ENCODE measurements around the gene CLK4.

CLK4 gene

GRCh38 chr5:178630475-178630930, 3.7 kb upstream of the CLK4 start:
- no peak overlapping the region for H3K27ac ChIP-seq (ENCODE audit: low read depth, low read length)
- no peak overlapping the region for H3K9ac ChIP-seq (ENCODE audit: low read length)
- H3K4me3 ChIP-seq (ENCODE audit: low read length) = no peak overlapping the region
- H3K36me3 ChIP-seq (ENCODE audit: control insufficient read depth, insufficient read depth, low read length) = no peaks in the 10 kb centered on the region
- H3K27me3 ChIP-seq (ENCODE audit: control insufficient read depth, insufficient read depth, low read length) = no peaks in the 10 kb centered on the region
- no peaks in the 10 kb centered on the region for H3K4me1 ChIP-seq (ENCODE audit: control insufficient read depth, insufficient read depth, low read length)

GRCh38 chr5:178627259-178627598, 379 bp upstream of the CLK4 start:
- Histone ChIP-seq H3K36me3 (ENCODE audit: control insufficient read depth, insufficient read depth, low read length) (peaks cover 2% of the 10 kb centered on the region), H3K27me3 (ENCODE audit: control insufficient read depth, insufficient read depth, low read length) (no peaks in the 10 kb centered on the region), H3K4me3 (ENCODE audit: low read length) (peak overlapping the region; percentile 67), H3K27ac (ENCODE audit: low read depth, low read length) (peak overlapping the region; percentile 71), H3K9ac (ENCODE audit: low read length) (no peak overlapping the region), H3K4me1 (ENCODE audit: control insufficient read depth, insufficient read depth, low read length) (peaks cover 17% of the 10 kb centered on the region)

GRCh38 chr5:178625679-178626483, 969 bp downstream of the CLK4 start:
- Histone ChIP-seq H3K27ac (ENCODE audit: low read depth, low read length) (peak overlapping the region; percentile 97), H3K36me3 (ENCODE audit: control insufficient read depth, insufficient read depth, low read length) (peaks cover 5% of the 10 kb centered on the region), H3K4me1 (ENCODE audit: control insufficient read depth, insufficient read depth, low read length) (peaks cover 17% of the 10 kb centered on the region), H3K4me3 (ENCODE audit: low read length) (peak overlapping the region; percentile 96), H3K27me3 (ENCODE audit: control insufficient read depth, insufficient read depth, low read length) (no peaks in the 10 kb centered on the region), H3K9ac (ENCODE audit: low read length) (peak overlapping the region; percentile 99)

DNA sequence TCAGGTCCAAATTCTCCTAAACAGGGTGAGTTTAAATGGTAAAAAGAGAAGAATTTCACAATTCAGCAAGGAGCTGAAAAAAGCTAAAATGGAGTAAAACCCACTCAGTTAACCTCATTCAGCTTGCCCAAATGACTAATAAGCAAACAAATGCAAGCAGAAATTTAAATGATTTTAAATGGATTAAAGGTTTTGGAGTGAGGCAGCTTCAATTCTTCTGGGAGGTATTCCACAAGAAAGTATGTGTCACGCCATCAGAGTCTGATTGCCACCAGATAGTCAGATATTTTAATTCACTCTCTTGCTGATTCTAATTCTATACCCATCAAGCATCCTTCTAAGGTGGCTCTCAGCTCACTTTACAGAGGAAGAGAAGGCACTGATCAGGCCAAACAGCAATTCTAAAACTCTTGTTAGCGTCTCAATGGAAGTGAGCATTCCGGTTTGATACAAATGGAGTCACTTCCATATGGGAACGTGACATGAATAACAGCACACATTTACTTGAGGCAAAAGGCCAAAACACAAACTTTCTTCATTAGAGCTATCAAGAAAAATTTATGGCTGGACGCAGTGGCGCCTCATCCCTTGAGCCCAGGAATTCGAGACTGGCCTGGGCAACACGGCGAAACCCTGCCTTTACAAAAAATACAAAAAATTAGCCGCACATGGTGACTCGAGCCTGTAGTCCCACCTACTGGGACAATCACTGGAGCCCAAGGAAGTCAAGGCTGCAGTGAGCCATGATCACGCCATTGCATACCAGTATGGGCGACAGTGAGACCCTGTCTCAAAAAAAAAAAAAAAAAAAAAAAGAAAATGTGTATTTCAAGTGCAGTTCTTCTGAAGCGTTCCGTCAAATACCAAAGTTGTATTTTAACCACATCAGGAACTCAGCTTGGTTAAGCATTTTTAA, 2.0 kb downstream of the CLK4 start:
- Histone ChIP-seq H3K27me3 (ENCODE audit: control insufficient read depth, insufficient read depth, low read length) (no peaks in the 10 kb centered on the region), H3K4me3 (ENCODE audit: low read length) (peak overlapping the region; percentile 96), H3K9ac (ENCODE audit: low read length) (no peak overlapping the region), H3K36me3 (ENCODE audit: control insufficient read depth, insufficient read depth, low read length) (peaks cover 13% of the 10 kb centered on the region), H3K4me1 (ENCODE audit: control insufficient read depth, insufficient read depth, low read length) (peaks cover 17% of the 10 kb centered on the region), H3K27ac (ENCODE audit: low read depth, low read length) (peak overlapping the region; percentile 97)

- Histone ChIP-seq H3K4me3 (ENCODE audit: low read length) (no peak overlapping the region), H3K27me3 (ENCODE audit: control insufficient read depth, insufficient read depth, low read length) (no peaks in the 10 kb centered on the region), H3K27ac (ENCODE audit: low read depth, low read length) (no peak overlapping the region), H3K9ac (ENCODE audit: low read length) (no peak overlapping the region), H3K4me1 (ENCODE audit: control insufficient read depth, insufficient read depth, low read length) (peaks cover 17% of the 10 kb centered on the region), H3K36me3 (ENCODE audit: control insufficient read depth, insufficient read depth, low read length) (peaks cover 20% of the 10 kb centered on the region)
Observed at GRCh38 chr5:178622679-178623247, 4.1 kb downstream of the CLK4 start.

- Histone ChIP-seq H3K27ac (ENCODE audit: low read depth, low read length) (no peak overlapping the region), H3K9ac (ENCODE audit: low read length) (no peak overlapping the region), H3K36me3 (ENCODE audit: control insufficient read depth, insufficient read depth, low read length) (peaks cover 22% of the 10 kb centered on the region), H3K4me3 (ENCODE audit: low read length) (no peak overlapping the region), H3K27me3 (ENCODE audit: control insufficient read depth, insufficient read depth, low read length) (no peaks in the 10 kb centered on the region), H3K4me1 (ENCODE audit: control insufficient read depth, insufficient read depth, low read length) (peaks cover 10% of the 10 kb centered on the region)
Observed at GRCh38 chr5:178619390-178619789, 7.5 kb downstream of the CLK4 start.

- Histone ChIP-seq H3K27ac (ENCODE audit: low read depth, low read length) (no peak overlapping the region), H3K4me3 (ENCODE audit: low read length) (no peak overlapping the region), H3K27me3 (ENCODE audit: control insufficient read depth, insufficient read depth, low read length) (no peaks in the 10 kb centered on the region), H3K36me3 (ENCODE audit: control insufficient read depth, insufficient read depth, low read length) (peaks cover 22% of the 10 kb centered on the region), H3K9ac (ENCODE audit: low read length) (no peak overlapping the region), H3K4me1 (ENCODE audit: control insufficient read depth, insufficient read depth, low read length) (no peaks in the 10 kb centered on the region)
Observed at GRCh38 chr5:178612299-178612698, 14.6 kb downstream of the CLK4 start.

DNA sequence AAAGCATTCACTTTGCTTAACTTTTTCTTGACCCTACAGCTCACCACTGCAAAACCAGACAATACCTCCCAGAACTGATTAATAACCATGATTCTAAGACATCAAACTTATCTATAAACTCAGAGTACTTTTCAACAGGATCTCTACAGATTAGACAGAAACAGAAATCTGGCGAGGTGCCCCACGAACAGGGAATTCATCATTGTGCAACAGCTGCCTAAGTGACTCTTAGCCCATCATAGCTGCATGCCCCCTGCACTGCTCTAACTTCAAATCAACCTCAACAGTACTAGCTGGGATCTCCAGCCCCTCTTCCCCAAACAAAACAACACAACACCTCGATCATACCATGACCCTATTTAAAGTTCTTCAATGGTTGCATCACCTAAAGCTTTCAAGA, 20.6 kb downstream of the CLK4 start:
- no peak overlapping the region for H3K27ac ChIP-seq (ENCODE audit: low read depth, low read length)
- peaks cover 7% of the 10 kb centered on the region for H3K36me3 ChIP-seq (ENCODE audit: control insufficient read depth, insufficient read depth, low read length)
- H3K4me1 ChIP-seq (ENCODE audit: control insufficient read depth, insufficient read depth, low read length) = no peaks in the 10 kb centered on the region
- H3K4me3 ChIP-seq (ENCODE audit: low read length) = no peak overlapping the region
- no peak overlapping the region for H3K9ac ChIP-seq (ENCODE audit: low read length)
- no peaks in the 10 kb centered on the region for H3K27me3 ChIP-seq (ENCODE audit: control insufficient read depth, insufficient read depth, low read length)

DNA sequence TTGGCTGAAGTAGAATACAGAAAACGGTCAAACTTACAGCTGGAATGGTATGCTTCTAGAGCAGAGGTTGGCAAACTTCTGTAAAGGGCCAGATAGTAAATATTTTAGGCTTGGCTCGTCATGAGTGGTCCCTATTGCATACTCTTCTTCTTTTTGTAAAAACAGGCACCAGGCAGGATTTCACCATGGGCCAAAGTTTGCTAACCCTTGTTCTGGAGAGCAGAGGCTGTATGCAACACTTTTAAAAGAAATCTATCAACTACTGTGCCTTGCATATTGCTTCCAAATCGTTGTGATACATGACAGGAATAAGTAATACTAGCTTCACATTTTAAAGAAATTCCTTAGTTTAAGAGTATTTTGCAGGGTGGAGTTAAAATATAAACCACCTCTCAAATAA, 21.1 kb downstream of the CLK4 start:
- no peak overlapping the region for H3K27ac ChIP-seq (ENCODE audit: low read depth, low read length)
- peaks cover 3% of the 10 kb centered on the region for H3K36me3 ChIP-seq (ENCODE audit: control insufficient read depth, insufficient read depth, low read length)
- H3K4me3 ChIP-seq (ENCODE audit: low read length) = no peak overlapping the region

DNA sequence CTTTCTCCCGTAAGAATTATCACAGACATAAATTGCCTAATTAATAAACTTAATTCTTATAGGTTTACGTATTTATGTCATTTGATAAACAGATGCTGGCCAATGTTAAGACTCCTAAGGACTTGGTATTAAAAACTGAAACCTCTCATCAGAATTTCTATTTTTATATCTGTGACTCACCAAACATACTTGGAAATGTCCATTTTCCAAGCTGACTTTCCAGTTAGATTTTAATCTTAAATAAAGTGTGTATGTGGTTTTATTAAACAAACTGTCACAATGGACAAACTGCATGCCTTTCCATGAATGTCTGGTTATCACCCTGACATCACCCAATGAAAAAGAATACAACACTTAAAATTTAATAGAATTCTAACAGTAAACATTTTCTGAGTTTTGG, 24.1 kb downstream of the CLK4 start:
- Histone ChIP-seq H3K36me3 (ENCODE audit: control insufficient read depth, insufficient read depth, low read length) (peaks cover 2% of the 10 kb centered on the region), H3K9ac (ENCODE audit: low read length) (no peak overlapping the region)

More for the DNA sequence above, 21.1 kb downstream of the CLK4 start:
- Histone ChIP-seq H3K9ac (ENCODE audit: low read length) (no peak overlapping the region), H3K27me3 (ENCODE audit: control insufficient read depth, insufficient read depth, low read length) (no peaks in the 10 kb centered on the region), H3K4me1 (ENCODE audit: control insufficient read depth, insufficient read depth, low read length) (no peaks in the 10 kb centered on the region)

DNA sequence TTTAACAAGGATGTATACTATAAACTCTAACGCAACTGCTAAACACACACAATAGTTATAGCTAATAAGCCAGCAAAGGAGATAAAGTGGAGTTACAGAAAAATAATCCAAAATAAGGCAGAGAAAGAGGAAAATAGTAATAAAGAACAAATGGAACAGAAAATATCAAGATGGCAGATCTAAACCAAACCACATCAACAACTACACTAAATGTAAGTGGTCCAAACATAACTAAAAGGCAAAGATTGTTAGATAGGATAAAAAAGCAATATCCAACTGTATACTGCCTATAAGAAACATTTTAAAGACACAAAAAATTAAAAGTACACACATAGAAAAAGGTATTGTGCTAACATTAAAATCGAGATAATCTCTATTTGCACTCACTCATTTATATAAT, 31.1 kb downstream of the CLK4 start:
- H3K9ac ChIP-seq (ENCODE audit: low read length) = no peak overlapping the region
- no peak overlapping the region for H3K4me3 ChIP-seq (ENCODE audit: low read length)
- H3K27me3 ChIP-seq (ENCODE audit: control insufficient read depth, insufficient read depth, low read length) = no peaks in the 10 kb centered on the region
- no peaks in the 10 kb centered on the region for H3K4me1 ChIP-seq (ENCODE audit: control insufficient read depth, insufficient read depth, low read length)
- H3K36me3 ChIP-seq (ENCODE audit: control insufficient read depth, insufficient read depth, low read length) = peaks cover 2% of the 10 kb centered on the region
- H3K27ac ChIP-seq (ENCODE audit: low read depth, low read length) = no peak overlapping the region

More for the DNA sequence above, 24.1 kb downstream of the CLK4 start:
- Histone ChIP-seq H3K27ac (ENCODE audit: low read depth, low read length) (no peak overlapping the region), H3K4me1 (ENCODE audit: control insufficient read depth, insufficient read depth, low read length) (no peaks in the 10 kb centered on the region), H3K27me3 (ENCODE audit: control insufficient read depth, insufficient read depth, low read length) (no peaks in the 10 kb centered on the region), H3K4me3 (ENCODE audit: low read length) (no peak overlapping the region)

DNA sequence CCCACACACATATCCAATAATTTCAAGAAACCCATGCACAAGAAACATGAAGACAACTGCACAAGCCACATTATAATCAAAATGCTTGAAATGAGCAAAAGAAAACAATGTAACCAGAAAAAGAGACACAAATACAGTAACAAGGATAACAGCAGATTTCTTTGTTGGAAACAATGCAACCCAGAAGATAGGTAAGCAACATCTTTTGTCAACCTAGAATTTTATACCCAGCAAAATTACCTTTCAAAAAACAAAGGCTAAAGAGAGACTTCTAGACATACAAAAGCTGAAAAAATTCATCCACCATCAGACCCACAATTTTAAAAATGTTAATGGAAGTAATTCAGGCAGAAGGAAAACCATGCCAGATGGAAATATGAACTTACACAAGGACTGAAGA, 31.7 kb downstream of the CLK4 start:
- no peak overlapping the region for H3K4me3 ChIP-seq (ENCODE audit: low read length)
- H3K9ac ChIP-seq (ENCODE audit: low read length) = no peak overlapping the region
- H3K36me3 ChIP-seq (ENCODE audit: control insufficient read depth, insufficient read depth, low read length) = peaks cover 2% of the 10 kb centered on the region
- no peak overlapping the region for H3K27ac ChIP-seq (ENCODE audit: low read depth, low read length)
- no peaks in the 10 kb centered on the region for H3K27me3 ChIP-seq (ENCODE audit: control insufficient read depth, insufficient read depth, low read length)
- H3K4me1 ChIP-seq (ENCODE audit: control insufficient read depth, insufficient read depth, low read length) = no peaks in the 10 kb centered on the region
